Caco-2 (cell line): Measurements from ENCODE around the gene PPARGC1A. TPM values are rescaled to one million over a fixed set of nuclear protein-coding genes. Genes with fewer than 3 reads are reported as not detected.

Source experiments
- BruUV-seq: library from RNA; stranded (reverse); fragments of 400-500 nt; replicated peaks from 2 replicates; lab custom pipeline; 2021; lab: Mats Ljungman, UMichigan
- CTCF ChIA-PET: fragments of 300-600 bp; sonication (Branson Sonifier 250); formaldehyde crosslinking; loops from one replicate; lab custom pipeline; 2022; ENCODE audit warnings: antibody characterized with exemption; lab: Charles Lee
- POLR2A ChIA-PET: fragments of 300-600 bp; sonication (Branson Sonifier 250); formaldehyde crosslinking; loops from one replicate; lab custom pipeline; 2022; ENCODE audit warnings: antibody characterized with exemption; lab: Charles Lee
- DNase-seq, 2 experiments: peaks; one replicate each; pipeline versions ENCODE4 v3.0.0 to v3.0.0-alpha.2; 2020 to 2022
- H3K27me3 ChIP-seq: replicated peaks from 2 replicates; pipeline ENCODE4 v1.6.0; 2011; ENCODE audit warnings: low read length; ENCODE audit not compliant: control insufficient read depth, insufficient read depth
- H3K36me3 ChIP-seq: 2 replicates; pipeline ENCODE4 v1.5.1; 2011; ENCODE audit warnings: low read length; ENCODE audit not compliant: control insufficient read depth, insufficient read depth
- H3K4me1 ChIP-seq: fragments of 250-450 bp; sonication (Bioruptor Pico); 2 replicates; pipeline ENCODE4 v1.5.1; 2020; ENCODE audit warnings: mild to moderate bottlenecking
- H3K4me3 ChIP-seq: 2 replicates; pipeline ENCODE4 v1.5.1; 2011; ENCODE audit warnings: low read depth, mild to moderate bottlenecking, control low read depth, low read length
- H3K9me3 ChIP-seq: fragments of 250-450 bp; sonication (Bioruptor Pico); 2 replicates; pipeline ENCODE4 v1.5.1; 2020; ENCODE audit warnings: mild to moderate bottlenecking, moderate library complexity
- H3K27ac Mint-ChIP-seq: one replicate; pipeline ENCODE4 v1.8.0; 2022; ENCODE audit warnings: mixed read lengths; ENCODE audit not compliant: unreplicated experiment
- H3K27me3 Mint-ChIP-seq: one replicate; pipeline ENCODE4 v1.8.0; 2022; ENCODE audit warnings: mixed read lengths; ENCODE audit not compliant: insufficient read depth, unreplicated experiment
- H3K36me3 Mint-ChIP-seq: one replicate; pipeline ENCODE4 v1.8.0; 2022; ENCODE audit warnings: mild to moderate bottlenecking, mixed read lengths; ENCODE audit not compliant: insufficient read depth, unreplicated experiment
- H3K4me1 Mint-ChIP-seq: one replicate; pipeline ENCODE4 v1.8.0; 2022; ENCODE audit warnings: low read depth, mixed read lengths; ENCODE audit not compliant: unreplicated experiment
- H3K4me3 Mint-ChIP-seq: one replicate; pipeline ENCODE4 v1.8.0; 2022; ENCODE audit warnings: mild to moderate bottlenecking, moderate library complexity, mixed read lengths; ENCODE audit not compliant: unreplicated experiment
- H3K9me3 Mint-ChIP-seq: one replicate; pipeline ENCODE4 v1.8.0; 2022; ENCODE audit warnings: mixed read lengths; ENCODE audit not compliant: unreplicated experiment
- intact Hi-C: fragments of 100-400 bp; cut with micrococcal nuclease; formaldehyde crosslinking; loops from one replicate; pipeline ENCODE4 v1.10.0; 2022; ENCODE audit not compliant: unreplicated experiment
- total RNA-seq: library from RNA; stranded (reverse); gene quantifications from 2 replicates; pipeline ENCODE4 v1.2.3, GENCODE V29; 2022
- TF ChIP-seq, protein P1 (sequence below), 2 experiments: fragments of 200-600 bp in 1 of 2; IDR thresholded peaks; 1 replicate in 1 of 2; 2 replicates in 1 of 2; pipeline versions ENCODE4 v1.5.1 to v1.8.0; 2011 to 2022; ENCODE audit warnings: antibody characterized with exemption in 1 of 2, control low read depth in 1 of 2, inconsistent platforms in 1 of 2, low read depth in 1 of 2, low read length in 1 of 2, mild to moderate bottlenecking in 1 of 2, moderate library complexity in 1 of 2; ENCODE audit not compliant: insufficient read depth in 1 of 2, severe bottlenecking in 1 of 2, unreplicated experiment in 1 of 2

The PPARGC1A gene
- total RNA-seq, 1 experiment from 2014 or later = not detected

DNA sequence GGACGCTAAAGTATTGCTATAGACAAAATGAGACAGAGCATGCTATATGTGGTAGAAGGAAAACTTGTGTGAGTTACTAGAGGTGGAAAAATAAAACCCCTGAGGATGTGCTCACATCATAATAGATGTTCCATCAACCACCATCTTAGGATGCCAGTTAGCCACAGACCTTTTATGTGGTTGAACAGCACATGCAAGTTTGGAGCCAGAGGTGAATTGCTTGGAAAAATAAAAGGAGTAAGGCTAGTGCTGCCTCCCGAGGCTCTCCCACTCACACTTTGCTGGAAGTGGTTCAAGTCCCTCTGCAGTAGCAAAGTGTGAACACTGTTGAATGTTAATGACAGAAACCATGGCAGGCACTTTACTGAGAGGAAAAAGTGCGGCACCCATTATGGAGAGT lies 39.4 kb upstream of the PPARGC1A start:
- Histone ChIP-seq H3K4me1 (no peaks in the 10 kb centered on the region), H3K4me3 (no peak overlapping the region), H3K27me3 (no peaks in the 10 kb centered on the region), H3K36me3 (no peaks in the 10 kb centered on the region), H3K9me3 (no peaks in the 10 kb centered on the region)
- ChIA-PET POLR2A (no interaction called here), CTCF (interaction anchor here (0.7 kb wide), 1 partner anchor 404 kb away, joined by 7 read pairs; no protein-coding TSS in a partner anchor)
- no peak overlapping the region for H3K27ac Mint-ChIP-seq
- H3K4me3 Mint-ChIP-seq = no peak overlapping the region
- H3K36me3 Mint-ChIP-seq = no peaks in the 10 kb centered on the region
- no peaks in the 10 kb centered on the region for H3K4me1 Mint-ChIP-seq
- no TSS peak for BruUV-seq
- peaks cover 11% of the 10 kb centered on the region for H3K27me3 Mint-ChIP-seq
- intact Hi-C loops = no loop called here
- TF ChIP-seq, protein P1, sequence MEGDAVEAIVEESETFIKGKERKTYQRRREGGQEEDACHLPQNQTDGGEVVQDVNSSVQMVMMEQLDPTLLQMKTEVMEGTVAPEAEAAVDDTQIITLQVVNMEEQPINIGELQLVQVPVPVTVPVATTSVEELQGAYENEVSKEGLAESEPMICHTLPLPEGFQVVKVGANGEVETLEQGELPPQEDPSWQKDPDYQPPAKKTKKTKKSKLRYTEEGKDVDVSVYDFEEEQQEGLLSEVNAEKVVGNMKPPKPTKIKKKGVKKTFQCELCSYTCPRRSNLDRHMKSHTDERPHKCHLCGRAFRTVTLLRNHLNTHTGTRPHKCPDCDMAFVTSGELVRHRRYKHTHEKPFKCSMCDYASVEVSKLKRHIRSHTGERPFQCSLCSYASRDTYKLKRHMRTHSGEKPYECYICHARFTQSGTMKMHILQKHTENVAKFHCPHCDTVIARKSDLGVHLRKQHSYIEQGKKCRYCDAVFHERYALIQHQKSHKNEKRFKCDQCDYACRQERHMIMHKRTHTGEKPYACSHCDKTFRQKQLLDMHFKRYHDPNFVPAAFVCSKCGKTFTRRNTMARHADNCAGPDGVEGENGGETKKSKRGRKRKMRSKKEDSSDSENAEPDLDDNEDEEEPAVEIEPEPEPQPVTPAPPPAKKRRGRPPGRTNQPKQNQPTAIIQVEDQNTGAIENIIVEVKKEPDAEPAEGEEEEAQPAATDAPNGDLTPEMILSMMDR (IDR thresholded peaks at IDR 0.05; ENCODE audit: insufficient read depth in 1 of 2, low read depth in 1 of 2, low read length in 1 of 2, severe bottlenecking in 1 of 2, unreplicated experiment in 1 of 2) = no peak
- no peak for DNase-seq
- H3K9me3 Mint-ChIP-seq = peaks cover 9% of the 10 kb centered on the region

DNA sequence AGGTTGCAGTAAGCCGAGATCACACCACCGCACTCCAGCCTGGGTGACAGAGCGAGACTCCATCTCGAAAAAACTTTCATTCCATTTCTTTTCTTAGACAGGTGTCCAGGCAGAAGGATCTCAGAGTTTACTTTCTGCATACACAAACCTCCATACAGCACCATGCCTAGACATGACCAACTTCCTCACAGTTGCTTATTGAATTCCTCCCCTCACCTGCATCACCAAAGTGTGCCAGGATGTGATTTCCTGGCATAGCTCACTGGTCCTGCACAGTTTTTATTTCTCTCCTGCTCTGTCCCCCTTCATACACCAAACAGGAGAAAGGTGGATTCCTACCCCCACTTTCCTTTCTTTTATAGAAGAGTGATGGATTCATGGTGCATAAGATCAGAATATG lies 34.7 kb upstream of the PPARGC1A start:
- POLR2A ChIA-PET = no interaction called here
- TF ChIP-seq, protein P1 (IDR thresholded peaks at IDR 0.05; ENCODE audit: insufficient read depth in 1 of 2, low read depth in 1 of 2, low read length in 1 of 2, severe bottlenecking in 1 of 2, unreplicated experiment in 1 of 2) = no peak
- no TSS peak for BruUV-seq
- Mint-ChIP-seq H3K9me3 (no peaks in the 10 kb centered on the region), H3K27ac (no peak overlapping the region), H3K27me3 (peaks cover 12% of the 10 kb centered on the region), H3K36me3 (no peaks in the 10 kb centered on the region), H3K4me1 (no peaks in the 10 kb centered on the region), H3K4me3 (no peak overlapping the region)
- Histone ChIP-seq H3K4me3 (no peak overlapping the region), H3K4me1 (no peaks in the 10 kb centered on the region), H3K27me3 (no peaks in the 10 kb centered on the region), H3K9me3 (no peaks in the 10 kb centered on the region), H3K36me3 (no peaks in the 10 kb centered on the region)
- CTCF ChIA-PET = no interaction called here
- no peak for DNase-seq
- intact Hi-C loops = no loop called here

DNA sequence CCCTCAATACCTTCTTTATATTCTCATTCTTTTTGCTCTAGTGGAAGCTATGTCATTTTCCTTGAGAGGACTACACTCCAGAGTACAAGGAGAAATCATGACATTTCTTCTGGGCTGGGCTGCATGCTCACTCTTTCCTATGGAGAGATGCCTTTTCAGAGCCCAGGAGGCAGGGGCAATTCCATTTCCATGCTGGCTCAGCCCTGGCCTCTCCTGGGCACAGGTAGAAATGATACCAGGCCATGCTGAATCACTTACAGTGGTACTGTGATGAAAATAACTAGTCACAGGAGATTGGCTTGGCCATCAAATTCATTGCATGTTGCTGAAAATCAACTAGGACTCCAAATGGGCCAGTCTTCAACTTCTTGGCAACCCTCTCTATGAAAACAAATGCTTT lies 34.0 kb upstream of the PPARGC1A start:
- no peaks in the 10 kb centered on the region for H3K27me3 ChIP-seq
- TF ChIP-seq, protein P1 (IDR thresholded peaks at IDR 0.05; ENCODE audit: insufficient read depth in 1 of 2, low read depth in 1 of 2, low read length in 1 of 2, severe bottlenecking in 1 of 2, unreplicated experiment in 1 of 2) = no peak

More for the DNA sequence above, 34.0 kb upstream of the PPARGC1A start:
- Mint-ChIP-seq H3K36me3 (no peaks in the 10 kb centered on the region), H3K4me1 (no peaks in the 10 kb centered on the region), H3K27ac (no peak overlapping the region), H3K27me3 (peaks cover 13% of the 10 kb centered on the region), H3K9me3 (no peaks in the 10 kb centered on the region), H3K4me3 (no peak overlapping the region)
- intact Hi-C loops = no loop called here
- no TSS peak for BruUV-seq
- H3K9me3 ChIP-seq = no peaks in the 10 kb centered on the region
- H3K4me3 ChIP-seq = no peak overlapping the region
- no peak for DNase-seq
- no peaks in the 10 kb centered on the region for H3K4me1 ChIP-seq
- POLR2A ChIA-PET = no interaction called here
- no peaks in the 10 kb centered on the region for H3K36me3 ChIP-seq
- CTCF ChIA-PET = no interaction called here
